ENCODE measurements around the gene DLD.

DNA sequence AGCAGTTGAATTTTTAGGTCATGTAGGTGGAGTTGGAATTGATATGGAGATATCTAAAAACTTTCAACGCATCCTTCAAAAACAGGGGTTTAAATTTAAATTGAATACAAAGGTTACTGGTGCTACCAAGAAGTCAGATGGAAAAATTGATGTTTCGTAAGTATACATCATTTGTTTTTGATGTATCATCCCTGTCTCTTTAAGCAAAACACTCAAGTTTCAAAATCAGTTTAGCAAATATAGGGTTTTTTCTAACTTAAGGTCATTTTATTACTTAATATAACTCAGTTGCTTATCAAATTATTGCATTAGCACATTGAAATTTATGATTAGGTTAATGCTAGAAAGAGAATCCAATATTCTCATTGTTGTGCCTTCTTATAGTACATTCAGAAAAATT, 24.6 kb downstream of the DLD start:
- TF ChIP-seq CREB1 (IDR thresholded peaks at IDR 0.05) = no peak
- no peak for TF ChIP-seq POLR2A (IDR thresholded peaks at IDR 0.05; ENCODE audit: control extremely low read depth in 1 of 2, low read depth in 2 of 2, low read length in 2 of 2)
- no peak for TF ChIP-seq CTCF (IDR thresholded peaks at IDR 0.05; ENCODE audit: control extremely low read depth in 1 of 3, insufficient read depth in 1 of 3, low read depth in 1 of 3, low read length in 3 of 3)
- TF ChIP-seq EZH2 (IDR thresholded peaks at IDR 0.05; ENCODE audit: low read depth, low read length, severe bottlenecking) = no peak
- no peak for TF ChIP-seq RAD21 (IDR thresholded peaks at IDR 0.05 in 1 of 2, conservative IDR thresholded peaks at IDR 0.05 in 1 of 2; ENCODE audit: low read depth in 2 of 2, low read length in 2 of 2)
- TF ChIP-seq POLR2AphosphoS5 (IDR thresholded peaks at IDR 0.05; ENCODE audit: low read depth, low read length) = no peak

Measured in H1 (cell line).